GM21367 (cell line): Measurements from ENCODE around the gene FGF3.

Experiments used
- ATAC-seq: cut with Tn5 transposase; IDR thresholded peaks from one replicate; pipeline ENCODE4 v1.9.1; 2021; ENCODE audit not compliant: unreplicated experiment

FGF3 gene

DNA sequence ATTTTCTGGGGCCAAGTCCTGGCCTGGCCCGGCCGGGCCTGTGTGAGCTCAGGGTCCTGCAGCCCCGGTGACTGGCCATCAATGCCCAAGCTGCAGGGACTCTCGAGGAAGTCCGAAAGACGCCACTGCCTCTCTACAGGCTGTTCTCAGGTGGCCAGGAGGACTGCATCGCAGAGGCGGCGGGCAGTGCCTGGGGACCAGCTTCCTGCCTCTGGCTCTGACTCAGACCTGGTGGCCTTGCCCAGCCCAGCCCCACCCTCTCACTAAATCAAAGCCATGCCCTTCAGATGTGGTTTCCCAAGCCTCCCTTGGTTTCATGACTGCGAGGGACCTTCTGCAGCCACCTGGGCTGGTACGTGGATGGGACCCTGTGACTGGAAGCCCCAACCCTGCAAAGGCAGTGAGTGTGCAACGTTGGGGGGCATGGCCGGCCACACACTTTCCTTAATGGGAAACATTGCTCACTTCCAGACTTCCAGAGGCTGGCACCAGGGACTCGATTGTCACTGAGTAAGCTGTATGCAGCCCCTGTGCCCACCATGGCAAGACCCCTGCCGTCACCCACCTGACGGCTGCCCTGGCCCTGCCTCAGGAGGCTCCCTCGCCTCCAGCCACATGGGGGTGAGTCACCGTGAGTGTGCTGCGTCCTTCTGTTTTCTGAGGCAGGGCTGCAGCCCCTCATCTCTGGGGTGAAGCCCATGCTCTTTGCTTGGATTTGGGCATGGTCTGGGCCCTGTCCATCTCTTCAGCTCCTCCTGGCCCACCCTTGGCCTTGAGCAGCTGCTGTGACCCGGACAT, 6.0 kb upstream of the FGF3 start:
- no peak for ATAC-seq

DNA sequence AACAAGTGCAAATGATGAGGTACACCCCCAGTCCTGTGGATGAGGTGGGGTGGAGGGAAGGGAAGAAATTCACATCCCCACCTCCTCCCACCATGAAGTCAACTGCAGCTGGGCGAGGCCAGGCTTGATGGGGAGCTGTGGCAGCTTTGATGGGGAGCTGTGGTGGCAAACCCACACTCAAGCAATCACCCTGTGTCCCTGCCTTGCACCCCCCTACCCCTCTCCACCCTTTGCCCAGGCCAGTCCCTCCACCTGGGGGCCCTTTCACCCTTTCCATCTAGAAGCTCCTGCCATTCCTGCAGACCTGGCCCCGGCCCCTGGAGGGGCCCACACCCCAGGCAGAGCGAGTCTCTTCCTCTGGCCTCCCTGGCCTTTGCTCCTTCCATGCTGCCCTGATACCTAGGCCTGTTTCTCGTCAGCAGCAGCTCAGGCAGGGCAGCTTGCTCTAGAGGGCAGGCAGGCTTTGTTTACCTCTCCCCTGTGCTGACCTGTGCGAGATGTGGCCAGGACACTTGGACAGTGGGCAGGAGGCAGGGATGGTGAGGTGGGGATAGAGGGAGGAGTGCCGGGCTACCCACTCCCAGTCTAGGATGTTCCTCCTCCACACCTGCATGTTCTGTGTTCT, 4.5 kb upstream of the FGF3 start:
- ATAC-seq = no peak

DNA sequence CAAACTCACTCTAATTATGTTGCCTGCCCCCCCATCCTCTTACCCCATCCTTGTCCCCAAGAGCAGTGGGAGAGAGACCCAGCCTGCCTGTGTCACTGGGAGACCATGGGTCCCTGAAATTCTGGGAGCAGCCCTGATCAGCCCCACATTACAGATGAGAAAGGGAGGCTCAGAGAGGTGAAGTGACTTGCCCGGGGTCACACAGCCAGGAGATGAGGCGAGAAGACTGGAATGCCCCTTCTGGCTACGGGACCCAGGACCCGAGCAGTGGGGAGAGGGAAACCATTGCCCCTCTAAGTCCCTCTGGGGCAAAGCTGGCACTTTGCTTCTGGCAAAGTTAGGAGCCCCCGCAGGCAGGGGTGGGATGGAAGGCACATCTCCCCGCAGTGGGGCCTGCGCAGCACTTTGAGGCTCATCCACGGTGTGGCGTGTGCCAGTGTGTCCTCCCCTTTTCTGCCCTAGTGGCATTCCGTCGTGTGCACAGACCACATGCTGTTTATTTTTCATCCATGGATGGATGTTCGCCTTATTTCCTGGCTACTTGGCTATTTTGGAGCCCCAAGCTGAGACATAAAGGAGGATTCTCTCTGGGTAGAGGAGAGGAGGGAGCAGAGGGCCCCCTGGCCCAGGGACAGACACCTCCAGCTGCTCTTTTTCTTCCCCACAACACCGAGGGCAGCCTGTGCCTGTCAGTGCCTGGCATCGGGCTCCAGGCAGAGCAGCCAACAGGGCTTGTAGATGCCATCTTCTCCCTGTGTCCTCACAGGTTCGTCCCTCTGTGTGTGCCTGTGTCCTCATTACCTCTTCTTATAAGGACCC, 3.7 kb upstream of the FGF3 start:
- ATAC-seq = no peak

DNA sequence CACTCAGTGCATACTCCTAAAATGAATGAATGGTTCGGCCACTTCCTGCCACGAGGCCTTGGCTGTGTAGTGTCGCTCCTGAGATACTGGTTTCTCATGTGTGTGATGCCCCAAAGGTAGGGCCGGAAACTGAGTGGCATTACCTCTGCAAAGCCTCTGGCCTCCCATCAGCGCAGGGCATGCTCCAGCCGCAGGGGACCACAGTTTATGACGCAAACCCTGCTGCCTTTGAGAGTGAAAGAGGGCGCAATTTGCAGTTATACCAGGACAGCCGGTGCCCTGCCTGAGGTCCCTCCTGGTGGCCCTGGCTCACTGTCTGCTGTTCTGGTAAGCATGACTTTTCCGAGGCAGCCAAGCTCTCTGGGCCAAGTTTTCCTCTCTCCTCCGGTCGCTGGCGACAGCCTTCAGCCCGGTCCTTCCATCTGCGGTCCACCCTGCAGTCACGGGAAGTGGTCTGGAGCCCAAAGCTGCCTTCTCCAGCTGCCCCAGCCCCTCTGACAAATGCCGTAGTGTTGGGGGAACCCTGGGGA, 2.4 kb upstream of the FGF3 start:
- no peak for ATAC-seq

DNA sequence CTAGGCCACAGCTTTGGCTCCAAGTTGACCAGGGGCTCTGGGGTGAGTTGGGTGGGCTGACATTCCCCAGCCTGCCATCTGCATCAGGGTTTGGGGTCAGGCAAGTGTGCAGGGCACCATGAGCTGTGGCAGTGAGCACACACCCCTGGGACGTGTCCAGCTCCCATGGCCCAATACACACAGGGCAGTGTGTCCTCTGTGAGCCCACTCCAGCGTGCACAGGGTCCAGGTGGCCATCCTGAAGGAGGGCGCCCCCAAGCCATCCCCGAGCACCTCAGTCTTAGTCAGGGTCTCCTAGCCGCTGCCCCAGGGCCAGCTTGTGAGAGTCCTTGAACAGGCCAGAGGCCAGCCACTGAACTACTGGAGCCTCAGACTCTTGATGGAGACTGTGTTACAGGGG, 1.2 kb upstream of the FGF3 start:
- ATAC-seq = no peak

DNA sequence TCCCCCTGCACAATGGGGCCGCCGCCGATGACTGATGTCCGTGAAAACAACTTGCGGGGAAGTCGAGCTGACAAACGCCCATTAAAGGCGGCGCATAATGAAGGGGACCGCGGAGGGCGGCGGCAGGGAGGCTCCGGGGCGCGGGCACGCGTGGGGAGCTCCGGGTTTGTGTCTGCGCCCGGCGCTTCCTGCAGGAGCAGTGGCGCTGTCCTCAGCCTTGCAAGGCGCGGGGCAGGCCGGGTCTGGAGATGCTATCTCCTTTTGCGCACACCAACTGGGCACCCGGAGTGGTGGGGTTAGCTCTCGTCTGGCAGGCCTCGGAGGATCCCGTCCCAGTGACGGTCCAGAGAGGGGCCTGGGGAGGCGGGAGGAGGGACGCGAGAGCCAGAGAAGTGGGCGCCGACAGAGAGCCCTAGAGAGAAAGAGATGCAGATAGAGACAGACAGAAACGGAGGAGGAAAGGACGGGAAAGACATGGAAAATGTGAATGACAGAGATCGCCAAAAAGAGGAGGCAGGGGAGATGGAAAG, 390 bp upstream of the FGF3 start:
- no peak for ATAC-seq

DNA sequence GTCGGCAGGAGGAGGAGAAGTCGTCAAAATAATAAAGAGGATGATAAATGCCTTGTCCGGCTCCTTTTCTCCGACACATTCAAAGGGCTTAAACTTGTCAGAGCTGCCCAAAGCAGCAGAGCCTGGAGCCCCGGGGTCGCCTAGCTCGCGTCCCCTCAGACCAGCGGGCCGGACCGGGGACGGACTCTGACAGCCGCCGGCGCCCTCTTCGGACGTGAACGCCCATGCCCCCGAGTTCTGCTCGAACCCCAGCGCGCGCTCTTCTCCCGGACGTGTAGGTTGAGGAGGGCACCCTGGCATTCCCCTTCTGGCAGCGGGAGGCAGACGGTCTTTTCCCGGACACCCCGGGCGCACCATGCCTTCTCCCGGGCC, 999 bp downstream of the FGF3 start:
- no peak for ATAC-seq

DNA sequence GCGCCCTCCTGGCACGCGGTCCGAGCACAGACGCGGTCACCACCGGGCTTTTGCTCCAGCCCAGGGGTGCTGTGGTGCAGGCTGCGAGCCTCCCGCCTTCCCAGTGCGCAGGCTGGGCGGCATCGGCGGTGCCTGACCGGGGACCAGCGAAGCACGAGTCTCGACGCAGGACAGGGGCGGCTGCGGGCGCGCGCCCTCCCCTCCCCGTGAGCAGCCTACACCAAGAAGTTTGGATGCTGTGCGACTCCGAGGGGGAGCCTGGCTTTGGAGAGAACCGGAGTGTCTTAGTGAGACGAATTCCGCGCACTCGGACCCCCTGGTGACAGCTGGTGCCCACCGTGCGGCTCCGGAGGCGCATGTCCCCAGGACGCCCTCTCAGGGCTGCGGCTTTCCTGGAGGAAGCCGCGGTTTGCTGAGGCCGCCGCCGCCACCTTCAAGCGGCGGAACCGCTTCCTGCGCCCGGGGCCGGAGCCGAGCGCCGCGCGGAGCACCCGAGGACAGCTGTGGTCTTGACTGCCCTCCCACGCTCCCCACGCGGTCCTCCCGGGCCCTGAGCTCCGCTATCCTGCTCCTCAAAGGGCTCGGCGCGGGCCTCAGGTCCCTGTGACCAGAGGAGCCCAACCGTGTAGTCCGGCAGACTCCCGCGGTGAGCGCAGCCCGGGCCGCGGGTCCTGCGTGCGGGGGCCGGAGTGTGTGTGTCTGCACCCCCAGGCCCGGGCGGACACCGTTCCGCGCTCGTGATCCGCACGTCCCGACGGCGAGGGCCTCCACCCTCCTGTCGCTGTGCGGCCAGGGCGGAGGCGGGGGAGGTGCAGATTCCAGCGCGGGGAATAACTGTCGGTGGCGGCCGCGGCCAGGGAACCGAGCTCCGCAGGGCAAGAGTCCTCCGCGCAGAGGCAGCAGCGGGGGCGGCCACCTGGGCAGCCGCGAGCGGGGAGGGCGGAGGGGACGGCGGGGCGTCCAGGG, 1.7 kb downstream of the FGF3 start:
- ATAC-seq = no peak

DNA sequence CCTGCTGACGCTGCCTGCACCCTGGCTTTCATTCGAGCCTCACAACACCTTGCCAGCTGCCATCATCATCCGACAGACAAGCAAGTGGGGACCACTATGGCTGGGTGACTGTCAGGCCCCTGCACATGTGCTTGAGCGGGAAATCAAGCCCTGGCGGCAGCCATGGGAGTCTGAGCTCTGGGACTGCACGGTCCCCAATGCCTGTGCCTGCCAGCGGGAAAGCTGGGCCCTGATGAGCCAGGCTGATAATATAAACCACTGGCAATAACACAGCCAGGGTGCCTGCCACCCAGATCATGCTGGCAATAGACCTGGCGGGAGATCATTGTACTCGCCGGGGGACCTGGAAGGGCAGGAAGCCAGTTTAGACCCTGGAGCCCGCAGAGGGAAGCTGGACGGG, 2.5 kb downstream of the FGF3 start:
- no peak for ATAC-seq

DNA sequence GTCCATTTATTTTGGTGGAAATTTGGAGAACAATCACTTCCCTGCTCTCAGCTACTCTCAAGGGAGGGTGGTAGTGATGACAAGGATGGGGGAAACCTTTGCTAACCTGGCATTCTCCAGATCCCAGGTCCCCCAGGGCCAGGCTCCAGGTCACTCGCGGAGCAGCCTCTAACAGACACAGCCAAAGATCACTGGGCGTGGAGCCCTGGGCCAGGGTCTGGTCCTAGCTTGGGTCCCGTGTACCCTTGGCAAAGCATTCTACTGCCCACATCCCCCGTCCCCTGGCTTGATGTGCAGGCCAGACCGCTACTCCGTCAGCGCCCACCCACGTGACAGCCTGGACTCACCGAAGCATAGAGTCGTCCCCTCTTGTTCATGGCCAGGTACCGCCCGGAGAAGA, 3.2 kb downstream of the FGF3 start:
- ATAC-seq = no peak

DNA sequence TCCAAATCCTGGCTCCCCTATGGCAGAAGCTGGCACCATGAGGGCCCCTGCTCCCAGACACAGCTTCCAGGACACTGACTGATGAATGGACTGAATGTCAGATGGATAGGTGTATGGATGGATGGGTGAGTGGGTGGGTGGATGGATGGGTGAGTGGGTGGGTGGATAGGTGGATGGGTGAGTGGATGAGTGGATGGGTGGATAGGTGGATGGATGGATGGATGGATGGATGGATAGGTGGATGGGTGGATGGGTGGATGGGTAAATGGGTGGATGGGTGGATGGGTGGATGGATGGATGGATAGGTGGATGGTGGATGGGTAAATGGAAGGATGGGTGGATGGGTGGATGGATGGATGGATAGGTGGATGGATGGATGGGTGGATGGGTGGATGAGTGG, 4.3 kb downstream of the FGF3 start:
- no peak for ATAC-seq

DNA sequence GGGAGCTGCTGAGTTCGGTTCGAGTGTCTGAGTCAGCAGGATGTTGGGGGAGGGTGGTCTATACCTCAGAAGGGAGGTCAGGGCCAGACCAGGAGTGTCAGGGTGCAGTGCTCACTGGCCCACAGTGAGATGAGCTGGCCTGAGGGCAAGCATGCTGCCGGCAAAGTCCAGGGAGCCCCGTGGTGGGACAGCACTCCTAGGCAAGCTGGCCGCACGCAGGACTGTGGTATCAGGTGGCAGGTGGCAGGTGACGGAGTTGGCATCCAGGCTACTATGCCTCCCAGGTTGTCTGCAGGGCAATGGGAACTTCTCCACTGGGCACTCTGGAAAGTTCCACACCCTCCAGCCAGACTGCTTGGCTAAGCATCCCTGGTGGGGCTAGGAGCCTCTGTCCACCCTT, 4.8 kb downstream of the FGF3 start:
- ATAC-seq = no peak

DNA sequence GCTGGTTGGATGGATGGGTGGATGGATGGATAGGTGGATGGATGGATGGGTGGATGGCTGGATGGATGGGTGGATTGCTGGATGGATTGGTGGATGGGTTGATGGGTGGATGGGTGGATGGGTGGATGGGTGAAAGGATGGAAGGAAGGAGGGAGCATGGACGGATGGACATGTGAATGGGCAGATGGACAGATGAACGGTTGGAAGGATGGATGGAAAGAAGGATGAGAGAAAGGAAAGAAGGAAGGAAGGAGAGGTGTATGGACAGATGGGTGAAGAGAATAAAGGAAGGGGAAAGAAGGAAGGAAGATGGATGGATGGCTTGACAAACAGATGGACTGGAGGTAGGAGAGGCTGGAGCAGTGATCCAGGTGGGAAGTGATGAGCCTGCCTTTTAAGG, 5.4 kb downstream of the FGF3 start:
- ATAC-seq = no peak

DNA sequence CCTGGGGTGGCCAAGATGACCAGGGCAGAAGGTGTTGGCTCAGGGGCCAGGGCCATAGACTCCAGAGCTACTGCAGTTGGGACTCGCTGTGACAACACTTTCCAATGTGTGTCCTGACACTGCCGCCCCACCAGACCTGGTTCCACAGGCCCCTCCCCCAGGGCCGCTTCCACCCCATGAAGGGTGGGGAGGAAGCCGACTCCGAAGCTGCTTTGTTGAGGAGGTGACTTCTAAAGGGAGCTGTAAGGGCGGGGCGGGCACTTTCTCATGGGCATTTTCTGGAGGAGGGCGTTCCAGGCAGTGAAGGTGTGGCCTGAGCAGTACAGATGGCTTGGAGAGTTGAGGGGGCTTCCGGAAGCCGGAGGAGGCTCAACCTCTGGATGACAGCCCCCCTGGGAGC, 6.3 kb downstream of the FGF3 start:
- ATAC-seq = no peak

DNA sequence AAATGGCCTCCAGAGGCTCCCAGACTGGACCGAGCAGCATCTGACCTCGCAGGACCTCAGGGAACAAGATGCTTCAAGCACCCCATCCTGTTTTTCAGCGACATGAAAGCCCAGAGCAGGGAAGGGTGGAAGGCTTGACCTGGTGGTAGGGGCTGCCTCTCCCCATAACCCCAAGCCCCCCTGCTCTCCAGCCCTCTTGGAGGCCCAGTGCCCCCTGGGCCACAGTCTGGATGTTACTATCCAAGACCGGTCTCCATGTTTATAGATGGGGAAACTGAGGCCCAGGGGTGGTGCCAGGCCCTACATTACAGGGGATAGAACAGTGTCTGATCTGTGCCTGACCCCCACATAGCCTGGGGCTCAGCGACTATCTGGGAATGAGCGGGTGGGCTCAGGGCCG, 7.0 kb downstream of the FGF3 start:
- ATAC-seq = no peak

DNA sequence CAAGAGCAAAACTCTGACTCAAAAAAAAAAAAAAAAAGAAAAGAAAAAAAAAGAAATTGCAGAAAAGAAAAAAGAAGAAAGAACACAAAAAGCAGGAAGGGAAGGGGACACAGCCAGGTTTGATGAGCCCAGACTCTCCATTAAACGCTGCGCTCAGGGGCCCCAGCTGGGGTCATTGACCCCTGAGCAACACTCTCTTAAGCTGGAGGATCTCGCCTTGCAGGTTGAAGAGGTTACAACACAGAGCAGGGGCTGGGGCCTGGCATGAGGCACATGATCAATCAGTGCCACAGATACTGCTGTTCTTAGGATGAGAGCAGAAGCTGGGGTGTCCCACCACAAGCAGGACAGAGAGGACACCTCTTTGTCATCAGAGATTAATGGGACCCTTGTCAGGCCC, 7.8 kb downstream of the FGF3 start:
- ATAC-seq = no peak

DNA sequence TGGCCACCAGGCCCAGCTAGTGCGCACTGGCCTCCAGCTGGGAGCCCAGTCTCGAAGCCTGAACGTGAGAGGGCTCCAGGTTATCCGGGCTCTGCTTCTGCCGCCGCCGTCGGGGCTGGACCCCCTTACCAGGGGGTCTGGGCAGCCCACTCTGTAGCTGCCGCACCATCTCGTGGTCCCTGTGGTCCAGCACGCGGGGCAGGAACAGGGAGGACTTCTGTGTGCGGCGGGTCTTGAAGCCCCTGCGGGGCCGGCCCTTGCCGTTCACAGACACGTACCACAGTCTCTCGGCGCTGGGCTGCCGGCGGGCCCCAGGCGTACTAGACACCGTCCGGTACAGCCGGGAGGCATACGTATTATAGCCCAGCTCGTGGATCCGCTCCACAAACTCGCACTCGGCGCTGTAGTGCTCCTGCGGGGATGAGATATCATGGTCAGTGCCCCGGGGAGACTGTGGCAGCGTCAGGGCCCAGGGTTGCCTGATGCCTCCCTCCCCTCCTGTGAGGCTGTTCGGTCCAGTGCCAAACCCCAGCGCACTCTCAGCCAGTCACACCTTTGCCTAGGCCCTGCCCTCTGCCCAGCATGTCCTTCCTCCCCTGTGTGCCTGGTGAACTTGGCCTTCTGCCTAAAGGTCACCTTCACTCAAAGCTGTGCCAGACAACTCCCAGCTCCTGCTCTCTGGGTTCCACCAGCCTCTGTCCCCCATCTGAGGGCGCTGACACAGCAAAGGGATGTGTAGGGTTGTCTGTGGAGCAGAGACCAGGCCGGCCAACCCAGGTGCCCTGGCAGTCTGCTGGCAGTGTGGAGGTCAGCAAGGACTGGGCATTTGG, 8.7 kb downstream of the FGF3 start:
- ATAC-seq = no peak

DNA sequence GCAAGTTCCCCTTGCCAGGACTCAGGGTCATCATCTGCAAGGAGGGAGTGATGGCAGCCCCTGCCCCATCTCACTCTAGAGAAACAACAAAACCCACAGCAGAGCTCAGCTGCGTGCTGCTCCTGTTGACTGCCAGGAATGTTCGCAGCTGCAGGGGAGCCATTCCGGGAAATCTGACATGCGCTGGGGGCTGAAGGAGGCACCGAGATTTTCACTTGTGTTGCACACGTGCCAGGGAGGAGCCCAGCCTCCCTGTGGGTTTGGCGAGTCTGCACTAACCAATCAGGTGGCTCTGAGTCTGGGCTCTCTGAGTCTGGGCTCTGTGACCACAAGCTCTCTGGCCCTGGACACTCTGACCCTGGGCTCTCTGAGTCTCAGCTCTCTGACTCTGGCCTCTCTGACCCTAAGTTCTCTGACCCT, 10.5 kb downstream of the FGF3 start:
- ATAC-seq = no peak

DNA sequence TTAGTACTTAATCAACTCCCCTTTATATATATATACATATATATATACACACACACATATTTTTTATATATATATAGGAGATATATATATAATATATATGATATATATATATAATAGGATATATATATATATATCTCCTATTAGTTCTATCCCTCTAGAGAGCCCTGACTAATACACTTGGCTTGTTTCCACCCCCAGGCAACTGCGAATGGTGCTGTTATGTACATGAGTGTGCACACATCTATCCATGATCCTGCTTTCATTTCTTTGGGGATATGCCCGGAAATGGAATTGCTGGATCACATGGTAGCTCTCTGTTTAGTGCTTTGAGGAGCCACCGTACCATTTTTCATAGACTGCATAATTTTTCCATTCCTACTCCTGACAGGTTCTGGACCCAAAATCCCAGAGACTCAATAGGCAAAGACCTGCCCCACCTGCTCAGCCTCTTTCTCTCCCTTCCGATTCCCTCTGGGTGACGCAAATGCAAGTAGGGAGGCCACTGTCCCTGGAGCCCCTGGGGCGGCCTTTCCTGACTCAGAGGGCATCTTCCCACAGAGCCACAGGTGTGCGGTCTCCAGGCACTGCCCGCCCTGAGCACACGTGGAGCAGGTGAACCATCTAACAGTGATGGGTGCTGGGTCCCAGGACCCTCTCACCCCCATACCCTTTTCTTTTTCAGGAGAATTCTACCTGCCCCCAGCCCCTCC, 12.0 kb downstream of the FGF3 start:
- ATAC-seq = no peak
